IMR-90 (cell line): ENCODE data around the gene CRAMP1. TPM values are rescaled to one million over a fixed set of nuclear protein-coding genes. Genes with fewer than 3 reads are reported as not detected.

Experiments
- ATAC-seq: fragments of 200-7000 bp; cut with Tn5 transposase; 2 replicates; pipeline ENCODE4 v1.9.1; 2020; ENCODE audit warnings: low read depth, mild to moderate bottlenecking, moderate library complexity
- BruUV-seq: library from RNA; stranded (reverse); fragments of 400-500 nt; replicated peaks from 2 replicates; lab custom pipeline; 2021; lab: Mats Ljungman, UMichigan
- CTCF ChIA-PET: fragments of 300-600 bp; formaldehyde crosslinking; extraction: SDS; loops from one replicate; lab custom pipeline; 2021; ENCODE audit warnings: antibody characterized with exemption; lab: Yijun Ruan, JAX
- POLR2A ChIA-PET: fragments of 300-600 bp; sonication (Branson Sonifier 250); formaldehyde crosslinking; loops from one replicate; lab custom pipeline; 2022; ENCODE audit warnings: antibody characterized with exemption; ENCODE audit not compliant: unreplicated experiment; lab: Charles Lee
- DNase-seq: peaks from one replicate; pipeline ENCODE4 v3.0.0; 2013
- H2AFZ ChIP-seq: replicated peaks from 2 replicates; pipeline ENCODE3; 2013; ENCODE audit warnings: low read length, mild to moderate bottlenecking; ENCODE audit not compliant: poor library complexity
- H2AK5ac ChIP-seq: 2 replicates; pipeline ENCODE4 v1.6.1; 2013; ENCODE audit warnings: low read depth, low read length, inconsistent platforms
- H2AK9ac ChIP-seq: replicated peaks from 2 replicates; pipeline ENCODE3; 2013; ENCODE audit warnings: mild to moderate bottlenecking, low read depth, low read length, moderate library complexity; ENCODE audit not compliant: poor library complexity
- H2BK120ac ChIP-seq: 2 replicates; pipeline ENCODE4 v1.6.1; 2013; ENCODE audit warnings: low read depth, low read length, inconsistent platforms
- H2BK15ac ChIP-seq: 3 replicates; pipeline ENCODE4 v1.6.1; 2013; ENCODE audit warnings: low read depth, low read length, inconsistent platforms
- H2BK20ac ChIP-seq: 2 replicates; pipeline ENCODE4 v1.6.1; 2013; ENCODE audit warnings: low read depth, mild to moderate bottlenecking, inconsistent platforms, low read length, moderate library complexity
- H2BK5ac ChIP-seq: 2 replicates; pipeline ENCODE4 v1.6.1; 2013; ENCODE audit warnings: mild to moderate bottlenecking, low read depth, low read length, inconsistent platforms; ENCODE audit not compliant: poor library complexity, severe bottlenecking
- H3K14ac ChIP-seq: replicated peaks from 2 replicates; pipeline ENCODE4 v1.6.1; 2013; ENCODE audit warnings: low read depth, low read length, inconsistent platforms
- H3K18ac ChIP-seq: 2 replicates; pipeline ENCODE4 v1.6.1; 2013; ENCODE audit warnings: low read depth, low read length, control low read depth
- H3K23ac ChIP-seq: 2 replicates; pipeline ENCODE4 v1.6.1; 2013; ENCODE audit warnings: low read depth, low read length, inconsistent platforms
- H3K27ac ChIP-seq: 2 replicates; pipeline ENCODE4 v1.5.1; 2013; ENCODE audit warnings: mild to moderate bottlenecking, control low read depth, low read length; ENCODE audit not compliant: insufficient read depth
- H3K27me3 ChIP-seq: 2 replicates; pipeline ENCODE4 v1.6.1; 2013; ENCODE audit warnings: low read length; ENCODE audit not compliant: control insufficient read depth, insufficient read depth
- H3K36me3 ChIP-seq: 2 replicates; pipeline ENCODE4 v1.6.1; 2013; ENCODE audit warnings: low read length, mixed read lengths; ENCODE audit not compliant: control insufficient read depth, insufficient read depth
- H3K4ac ChIP-seq: 2 replicates; pipeline ENCODE4 v1.6.1; 2013; ENCODE audit warnings: low read depth, low read length, inconsistent platforms
- H3K4me1 ChIP-seq: 2 replicates; pipeline ENCODE4 v1.6.1; 2013; ENCODE audit warnings: low read length, mixed read lengths; ENCODE audit not compliant: control insufficient read depth, insufficient read depth
- H3K4me2 ChIP-seq: 2 replicates; pipeline ENCODE4 v1.6.1; 2013; ENCODE audit warnings: low read depth, mild to moderate bottlenecking, control low read depth, low read length, moderate library complexity
- H3K4me3 ChIP-seq: 2 replicates; pipeline ENCODE4 v1.5.1; 2013; ENCODE audit warnings: low read depth, mild to moderate bottlenecking, control low read depth, low read length, moderate library complexity; ENCODE audit not compliant: insufficient read depth
- H3K56ac ChIP-seq: 2 replicates; pipeline ENCODE4 v1.6.1; 2013; ENCODE audit warnings: low read length, inconsistent platforms; ENCODE audit not compliant: insufficient read depth; ENCODE audit errors: extremely low read depth
- H3K79me1 ChIP-seq, 2 experiments: 2 replicates each; pipeline ENCODE4 v1.6.1; 2013; ENCODE audit warnings: low read length in 2 of 2, inconsistent platforms in 1 of 2, low read depth in 1 of 2
- H3K9ac ChIP-seq: 2 replicates; pipeline ENCODE4 v1.6.1; 2013; ENCODE audit warnings: low read depth, low read length, control low read depth
- H3K9me1 ChIP-seq: 2 replicates; pipeline ENCODE4 v1.6.1; 2013; ENCODE audit warnings: low read length, inconsistent platforms; ENCODE audit not compliant: insufficient read depth
- H3K9me3 ChIP-seq: 2 replicates; pipeline ENCODE4 v1.6.1; 2013; ENCODE audit warnings: low read length; ENCODE audit not compliant: control insufficient read depth, insufficient read depth
- H4K20me1 ChIP-seq: 2 replicates; pipeline ENCODE4 v1.6.1; 2013; ENCODE audit warnings: low read length, inconsistent platforms; ENCODE audit not compliant: insufficient read depth
- H4K5ac ChIP-seq: 2 replicates; pipeline ENCODE4 v1.6.1; 2013; ENCODE audit warnings: mild to moderate bottlenecking, low read depth, low read length, control low read depth
- H4K8ac ChIP-seq, 2 experiments: 2 replicates each; pipeline ENCODE4 v1.6.1; 2013; ENCODE audit warnings: low read depth in 2 of 2, low read length in 2 of 2, control low read depth in 1 of 2, inconsistent platforms in 1 of 2
- H4K91ac ChIP-seq: 2 replicates; pipeline ENCODE4 v1.6.1; 2013; ENCODE audit warnings: low read depth, low read length, inconsistent platforms; ENCODE audit not compliant: insufficient read depth
- BHLHE40 ChIP-seq: fragments of 150-350 bp; IDR thresholded peaks from 2 replicates; pipeline ENCODE4 v1.6.1; 2016; ENCODE audit warnings: mild to moderate bottlenecking, low read depth, low read length
- CHD1 ChIP-seq: IDR thresholded peaks from 2 replicates; pipeline ENCODE4 v1.6.1; 2012; ENCODE audit warnings: low read depth, low read length, improper control_type of control experiment
- FOS ChIP-seq: fragments of 150-350 bp; IDR thresholded peaks from 2 replicates; pipeline ENCODE4 v1.6.1; 2016; ENCODE audit warnings: low read depth, low read length
- MAFK ChIP-seq: IDR thresholded peaks from 2 replicates; pipeline ENCODE4 v1.6.1; 2012; ENCODE audit warnings: low read depth, low read length, improper control_type of control experiment
- NFE2L2 ChIP-seq: fragments of 150-350 bp; IDR thresholded peaks from 2 replicates; pipeline ENCODE4 v1.6.1; 2016; ENCODE audit warnings: low read depth, mild to moderate bottlenecking, low read length
- WGBS, 2 experiments: methylation state at CpG; one replicate each; pipeline versions ENCODE4 v1.1.5 to v1.1.7; 2013; ENCODE audit warnings: missing lambda C conversion rate in 2 of 2; ENCODE audit not compliant: insufficient read length in 1 of 2; ENCODE audit errors: extremely low coverage in 2 of 2; 5-methylcytosine and 5-hydroxymethylcytosine counted together
- dilution Hi-C: fragments of 300-500 bp; cut with HindIII; formaldehyde crosslinking; loops from one replicate; pipeline ENCODE4 v1.14.3; 2018; ENCODE audit warnings: low sequenced_read_pairs; ENCODE audit not compliant: unreplicated experiment
- in situ Hi-C: fragments of 300-500 bp; cut with MboI; formaldehyde crosslinking; loops from 3 replicates; pipeline ENCODE4 v1.14.3; 2019; ENCODE audit warnings: low sequenced_read_pairs, inconsistent platforms, mixed read lengths
- intact Hi-C: fragments of 100-400 bp; cut with micrococcal nuclease; formaldehyde crosslinking; loops from 2 replicates; pipeline ENCODE4 v1.10.0; 2022
- polyA plus RNA-seq, 3 experiments: library from polyadenylated mRNA; depleted of rRNA; stranded (reverse); fragments of >200 nt; gene quantifications; 2 replicates each; pipeline ENCODE4 v1.2.3, GENCODE V29; 2012; ENCODE audit warnings: low replicate concordance in 1 of 3
- total RNA-seq: library from RNA; depleted of rRNA; stranded (reverse); fragments of >200 nt; gene quantifications from 2 replicates; pipeline ENCODE4 v1.2.3, GENCODE V29; 2012

Gene CRAMP1
- total and polyA plus RNA-seq, 2 of the 4 experiments (the other 2 are of a cell fraction) = 3.2 to 12.0 TPM

DNA sequence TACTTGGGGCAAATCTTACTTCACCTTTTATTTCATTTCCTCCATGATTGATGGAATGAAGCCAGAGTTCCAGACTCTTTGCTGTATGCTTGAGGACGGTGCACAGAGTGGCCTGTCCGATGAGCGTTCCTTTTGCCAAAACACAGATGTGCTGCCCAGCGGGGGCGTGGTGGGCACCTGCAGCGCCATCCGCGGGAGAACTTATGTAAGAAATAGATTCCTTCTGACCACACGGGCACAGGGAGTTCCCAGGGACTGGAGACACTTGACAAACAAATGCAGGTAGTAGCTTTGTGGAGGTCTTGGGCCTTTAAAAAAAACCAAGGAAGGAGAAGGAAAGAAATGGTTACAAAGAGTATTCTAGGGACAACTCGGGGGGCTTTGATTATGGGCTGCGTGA lies 30.6 kb downstream of the CRAMP1 start:
- no peak overlapping the region for H3K4me2 ChIP-seq
- dilution Hi-C loops (no loop called here), in situ Hi-C loops (no loop called here), intact Hi-C loops (no loop called here)
- no peak overlapping the region for H2BK5ac ChIP-seq
- no peak overlapping the region for H3K56ac ChIP-seq
- ChIA-PET POLR2A (no interaction called here), CTCF (no interaction called here)
- H3K4me3 ChIP-seq = no peak overlapping the region
- no peak overlapping the region for H3K27ac ChIP-seq
- no peak overlapping the region for H2AK5ac ChIP-seq
- peaks cover 34% of the 10 kb centered on the region for H4K20me1 ChIP-seq
- no peak overlapping the region for H3K14ac ChIP-seq
- H3K9ac ChIP-seq = no peak overlapping the region
- no peak overlapping the region for H3K23ac ChIP-seq
- no peak for DNase-seq
- peaks cover 3% of the 10 kb centered on the region; the same call in 1 of the 2 replicates for H3K4me1 ChIP-seq
- no peaks in the 10 kb centered on the region for H3K9me3 ChIP-seq
- TF ChIP-seq BHLHE40 (no peak), CHD1 (no peak), NFE2L2 (no peak), FOS (no peak), MAFK (no peak)
- H3K79me1 ChIP-seq = peaks cover 25 to 47% of the 10 kb centered on the region in 2 experiments
- H2BK20ac ChIP-seq = no peak overlapping the region
- no peak overlapping the region for H3K18ac ChIP-seq
- no peak overlapping the region for H4K8ac ChIP-seq
- no peak for ATAC-seq
- BruUV-seq = no TSS peak
- no peaks in the 10 kb centered on the region for H3K27me3 ChIP-seq
- 97% methylated on average over 10 of the region's 11 CpGs; no CpG with 5 or more reads in 1 of the 2 experiments for WGBS, 2 experiments
- H2AK9ac ChIP-seq = no peak overlapping the region
- peaks cover 72% of the 10 kb centered on the region for H3K36me3 ChIP-seq
- H2BK120ac ChIP-seq = no peak overlapping the region
- peaks cover 15% of the 10 kb centered on the region for H3K9me1 ChIP-seq
- H2BK15ac ChIP-seq = no peak overlapping the region
- H4K91ac ChIP-seq = no peak overlapping the region
- H3K4ac ChIP-seq = no peak overlapping the region
- no peak overlapping the region for H2AFZ ChIP-seq
- no peak overlapping the region for H4K5ac ChIP-seq
